Measurements from ENCODE around the gene SAP25.

DNA sequence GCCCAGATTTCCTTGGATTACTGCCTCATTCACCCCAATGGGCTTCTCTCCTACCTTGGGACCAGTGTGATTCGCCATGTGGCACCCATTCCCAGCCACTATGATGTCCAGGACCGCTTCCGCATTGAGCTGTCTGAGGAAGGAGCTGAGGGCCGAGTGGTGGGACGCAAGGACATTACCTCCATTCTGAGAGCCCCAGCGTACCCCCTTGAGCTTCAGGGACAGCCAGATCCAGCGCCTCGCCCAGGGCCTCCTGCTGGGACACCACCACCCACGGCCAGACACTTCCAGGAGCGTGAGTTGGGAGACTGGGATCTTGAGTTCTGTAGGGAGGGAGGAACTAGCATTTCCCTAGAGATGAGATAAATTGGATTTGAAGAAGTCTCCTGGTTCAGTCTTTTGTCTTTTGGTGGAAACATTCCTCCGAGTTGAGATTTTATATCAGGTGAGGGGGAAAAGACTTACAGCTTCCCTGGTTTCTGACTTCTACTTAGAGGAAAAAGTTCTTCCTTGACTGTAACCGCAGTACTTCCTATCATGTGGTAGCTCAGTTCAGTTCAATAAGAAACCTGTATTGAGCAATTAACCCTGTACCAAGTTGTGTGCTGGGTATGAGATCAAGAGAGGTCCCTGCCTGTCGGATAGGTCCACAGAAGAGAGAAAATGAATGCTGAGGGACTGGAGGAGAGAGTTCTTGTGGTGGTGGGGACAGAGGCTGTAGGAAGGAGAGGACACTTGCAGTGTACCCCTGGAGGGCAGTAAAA lies 39.9 kb upstream of the SAP25 start:
- TF ChIP-seq CTCF (IDR thresholded peaks at IDR 0.05): no peak
- TF ChIP-seq POLR2A (IDR thresholded peaks at IDR 0.05): no peak

Data from lower leg skin (tissue), 3 donors.